Measurements from ENCODE around the gene NXN. TPM values are rescaled to one million over a fixed set of nuclear protein-coding genes. Genes with fewer than 3 reads are reported as not detected.
A peak's percentile ranks its signal among the peaks of the same experiment; 100 is the strongest.

The NXN gene
- total and polyA plus RNA-seq, 2 experiments from 2014 or later: 8.0 to 41.9 TPM

DNA sequence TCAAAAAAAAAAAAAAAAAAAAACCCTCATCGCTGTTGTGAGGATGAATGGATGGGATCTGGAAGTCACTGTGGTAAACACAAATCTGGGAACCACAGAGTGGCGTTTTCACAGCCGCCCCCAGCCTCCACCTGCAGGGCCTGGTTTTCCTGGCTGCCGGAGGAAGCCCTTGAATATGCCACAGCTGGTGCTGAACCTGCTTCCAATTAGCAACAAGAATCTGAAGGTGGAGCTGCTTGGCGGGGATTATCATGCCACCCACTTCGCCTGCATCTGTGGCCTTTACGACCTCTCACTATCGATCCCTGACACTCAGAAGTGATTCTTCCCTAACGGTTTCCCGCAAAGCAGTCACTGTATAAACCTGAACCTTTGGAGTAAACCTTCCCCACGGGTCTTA is 181.3 kb downstream of the NXN start:
- Histone ChIP-seq H3K36me3 (ENCODE audit: low read depth) (no peaks in the 10 kb centered on the region), H3K9ac (no peak overlapping the region), H3K4me2 (ENCODE audit: unreplicated experiment) (no peak overlapping the region), H3K9me3 (ENCODE audit: low read depth) (no peaks in the 10 kb centered on the region), H2AFZ (no peak overlapping the region), H3F3A (ENCODE audit: insufficient read depth) (no peaks in the 10 kb centered on the region), H3K27ac (no peak overlapping the region), H4K20me1 (ENCODE audit: insufficient read depth) (no peaks in the 10 kb centered on the region), H3K27me3 (replicated peaks; ENCODE audit: insufficient read depth) (no peaks in the 10 kb centered on the region), H3K9me2 (ENCODE audit: insufficient read depth) (no peaks in the 10 kb centered on the region), H3K4me3 (no peak overlapping the region), H3K79me2 (ENCODE audit: insufficient read depth) (no peaks in the 10 kb centered on the region), H3K4me1 (ENCODE audit: insufficient read depth) (no peaks in the 10 kb centered on the region)
- no peak for DNase-seq
- TF ChIP-seq EZH2phosphoT487 (IDR thresholded peaks at IDR 0.05; ENCODE audit: insufficient read depth, low read depth) (no peak), EZH2 (IDR thresholded peaks at IDR 0.05; ENCODE audit: insufficient read depth, poor library complexity, severe bottlenecking) (no peak)
- in situ Hi-C loops (cut with MboI): no loop called here
- WGBS, 2 experiments (ENCODE audit: low coverage in 1 of 2, low lambda C conversion rate in 2 of 2, missing lambda C conversion rate in 2 of 2): 69 to 70% methylated on average over 11 of the region's 11 CpGs

DNA sequence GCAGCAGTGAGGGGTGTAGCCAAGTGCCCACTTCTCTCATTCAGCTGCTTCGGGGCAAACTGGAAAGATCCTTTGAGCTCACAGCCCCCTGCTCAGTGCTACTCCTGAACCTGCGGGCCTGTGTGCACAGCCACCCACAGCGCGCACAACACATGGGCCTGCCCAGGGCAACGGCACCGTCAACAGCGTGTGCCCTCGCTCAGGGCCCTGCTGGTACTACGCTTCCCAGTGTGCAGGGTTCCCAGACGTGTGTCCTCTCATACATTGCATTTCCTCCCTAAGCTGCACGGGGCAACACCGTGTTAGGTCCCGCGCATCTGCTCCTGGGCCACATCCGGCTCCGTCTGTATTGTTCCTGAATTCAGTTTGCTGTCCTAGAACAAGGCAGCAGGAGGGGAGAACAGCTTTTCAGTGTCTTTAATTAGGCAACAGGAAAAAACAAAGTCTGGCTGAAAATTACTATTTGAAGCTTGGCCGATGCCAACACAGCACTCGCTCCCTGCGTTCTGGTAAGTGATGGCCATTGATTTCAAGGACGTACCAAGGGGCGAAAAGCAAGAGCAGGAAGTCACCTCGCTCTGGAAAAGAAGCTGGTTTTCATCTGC is 182.2 kb downstream of the NXN start:
- H3K4me3 ChIP-seq: no peak overlapping the region
- no peak for DNase-seq
- TF ChIP-seq EZH2 (IDR thresholded peaks at IDR 0.05; ENCODE audit: insufficient read depth, poor library complexity, severe bottlenecking) (no peak), EZH2phosphoT487 (IDR thresholded peaks at IDR 0.05; ENCODE audit: insufficient read depth, low read depth) (no peak)
- no peak overlapping the region for H2AFZ ChIP-seq
- H3K9me2 ChIP-seq (ENCODE audit: insufficient read depth): no peaks in the 10 kb centered on the region
- H3K4me1 ChIP-seq (ENCODE audit: insufficient read depth): no peaks in the 10 kb centered on the region
- no peak overlapping the region for H3K9ac ChIP-seq
- no peaks in the 10 kb centered on the region for H3K27me3 ChIP-seq (replicated peaks; ENCODE audit: insufficient read depth)
- 85 to 86% methylated on average over 22 of the region's 22 CpGs for WGBS, 2 experiments (ENCODE audit: low coverage in 1 of 2, low lambda C conversion rate in 2 of 2, missing lambda C conversion rate in 2 of 2)
- no peaks in the 10 kb centered on the region for H3K9me3 ChIP-seq (ENCODE audit: low read depth)
- no peaks in the 10 kb centered on the region for H3K36me3 ChIP-seq (ENCODE audit: low read depth)
- no peaks in the 10 kb centered on the region for H3K79me2 ChIP-seq (ENCODE audit: insufficient read depth)
- H4K20me1 ChIP-seq (ENCODE audit: insufficient read depth): no peaks in the 10 kb centered on the region
- in situ Hi-C loops (cut with MboI): no loop called here
- no peaks in the 10 kb centered on the region for H3F3A ChIP-seq (ENCODE audit: insufficient read depth)
- no peak overlapping the region for H3K4me2 ChIP-seq (ENCODE audit: unreplicated experiment)
- no peak overlapping the region for H3K27ac ChIP-seq

DNA sequence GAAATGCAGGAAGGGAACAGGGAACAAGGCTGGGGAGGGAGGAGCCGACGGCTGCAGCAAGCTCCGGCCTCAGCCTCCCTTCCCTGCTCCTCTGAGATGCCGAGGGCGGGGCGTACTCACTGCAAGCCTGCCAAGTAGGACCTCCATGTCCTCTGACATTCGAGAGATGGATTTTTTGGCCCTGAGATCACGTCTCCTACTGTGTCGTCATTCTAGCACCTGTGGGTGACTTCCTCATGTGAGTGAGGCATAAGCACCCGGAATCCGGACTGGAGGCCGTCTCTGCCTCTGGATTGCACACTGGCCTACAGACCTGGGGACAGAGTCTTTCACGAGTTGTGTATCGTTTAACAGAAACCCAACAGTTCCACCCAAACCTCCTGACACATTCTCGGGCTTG is 183.0 kb downstream of the NXN start:
- no peak overlapping the region for H3K27ac ChIP-seq
- in situ Hi-C loops (cut with MboI): no loop called here

GRCh38 chr17:795721-796120 is 183.9 kb downstream of the NXN start:
- TF ChIP-seq EZH2 (IDR thresholded peaks at IDR 0.05; ENCODE audit: insufficient read depth, poor library complexity, severe bottlenecking): no peak
- no peak for TF ChIP-seq EZH2phosphoT487 (IDR thresholded peaks at IDR 0.05; ENCODE audit: insufficient read depth, low read depth)
- Histone ChIP-seq H3K9me2 (ENCODE audit: insufficient read depth) (no peaks in the 10 kb centered on the region), H3K79me2 (ENCODE audit: insufficient read depth) (no peaks in the 10 kb centered on the region), H3K4me3 (no peak overlapping the region), H3K9ac (0 out of 2 replicates have a peak overlapping the region, but pooled peaks have one; percentile 48), H3K4me1 (ENCODE audit: insufficient read depth) (no peaks in the 10 kb centered on the region), H3F3A (ENCODE audit: insufficient read depth) (no peaks in the 10 kb centered on the region), H3K9me3 (ENCODE audit: low read depth) (no peaks in the 10 kb centered on the region), H3K27ac (no peak overlapping the region), H4K20me1 (ENCODE audit: insufficient read depth) (no peaks in the 10 kb centered on the region), H2AFZ (no peak overlapping the region), H3K4me2 (ENCODE audit: unreplicated experiment) (no peak overlapping the region), H3K27me3 (replicated peaks; ENCODE audit: insufficient read depth) (no peaks in the 10 kb centered on the region), H3K36me3 (ENCODE audit: low read depth) (peaks cover 5% of the 10 kb centered on the region; the same call in 1 of the 2 replicates)
- WGBS, 2 experiments (ENCODE audit: low coverage in 1 of 2, low lambda C conversion rate in 2 of 2, missing lambda C conversion rate in 2 of 2): 83 to 84% methylated on average over 8 to 9 of the region's 9 CpGs
- no peak for DNase-seq
- in situ Hi-C loops (cut with MboI): no loop called here

More for the DNA sequence above, 183.0 kb downstream of the NXN start:
- H2AFZ ChIP-seq: no peak overlapping the region
- H3K36me3 ChIP-seq (ENCODE audit: low read depth): peaks cover 5% of the 10 kb centered on the region; the same call in 1 of the 2 replicates
- H4K20me1 ChIP-seq (ENCODE audit: insufficient read depth): no peaks in the 10 kb centered on the region
- H3F3A ChIP-seq (ENCODE audit: insufficient read depth): no peaks in the 10 kb centered on the region
- H3K9me3 ChIP-seq (ENCODE audit: low read depth): no peaks in the 10 kb centered on the region
- no peaks in the 10 kb centered on the region for H3K79me2 ChIP-seq (ENCODE audit: insufficient read depth)
- no peak overlapping the region for H3K4me2 ChIP-seq (ENCODE audit: unreplicated experiment)
- no peak for TF ChIP-seq EZH2 (IDR thresholded peaks at IDR 0.05; ENCODE audit: insufficient read depth, poor library complexity, severe bottlenecking)
- TF ChIP-seq EZH2phosphoT487 (IDR thresholded peaks at IDR 0.05; ENCODE audit: insufficient read depth, low read depth): no peak
- H3K27me3 ChIP-seq (replicated peaks; ENCODE audit: insufficient read depth): no peaks in the 10 kb centered on the region
- WGBS, 2 experiments (ENCODE audit: low coverage in 1 of 2, low lambda C conversion rate in 2 of 2, missing lambda C conversion rate in 2 of 2): 88 to 89% methylated on average over 15 of the region's 15 CpGs
- DNase-seq: no peak
- H3K9ac ChIP-seq: no peak overlapping the region
- H3K9me2 ChIP-seq (ENCODE audit: insufficient read depth): no peaks in the 10 kb centered on the region
- no peaks in the 10 kb centered on the region for H3K4me1 ChIP-seq (ENCODE audit: insufficient read depth)
- no peak overlapping the region for H3K4me3 ChIP-seq

All from GM23248 (cell line).